Measurements from ENCODE around the gene CTCFL.
A peak's percentile ranks its signal among the peaks of the same experiment; 100 is the strongest.

DNA sequence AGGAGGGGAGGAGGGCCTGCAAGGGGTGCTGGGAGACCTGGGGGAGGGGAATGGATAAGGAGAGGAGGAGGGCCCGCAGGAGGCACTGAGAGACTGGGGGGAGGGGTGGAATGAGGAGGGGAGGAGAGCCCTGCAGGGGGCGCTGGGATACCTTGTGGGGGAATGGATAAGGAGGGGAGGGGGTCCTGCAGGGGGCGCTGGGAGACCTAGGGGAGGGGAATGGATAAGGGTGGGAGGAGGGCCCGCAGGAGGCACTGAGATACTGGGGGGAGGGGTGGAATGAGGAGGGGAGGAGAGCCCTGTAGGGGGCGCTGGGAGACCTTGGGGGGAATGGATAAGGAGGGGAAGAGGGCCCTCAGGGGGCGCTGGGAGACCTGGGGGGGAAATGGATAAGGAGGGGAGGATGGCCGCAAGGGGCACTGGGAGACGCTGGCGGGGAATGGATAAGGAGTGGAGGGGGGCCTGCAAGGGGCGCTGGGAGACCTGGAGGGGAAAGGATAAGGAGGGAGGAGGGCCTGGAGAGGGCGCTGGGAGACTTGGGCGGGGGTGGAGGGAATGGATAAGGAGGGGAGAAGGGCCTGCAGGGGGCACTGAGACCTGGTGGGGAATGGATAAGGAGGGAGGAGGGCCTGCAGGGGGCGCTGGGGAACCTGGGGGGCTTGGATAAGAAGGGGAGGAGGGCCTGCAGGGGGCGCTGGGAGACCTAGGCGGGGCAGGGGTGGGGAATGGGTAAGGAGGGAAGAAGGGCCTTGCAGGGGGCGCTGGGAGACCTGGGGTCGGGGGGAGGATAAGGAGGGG is 1.3 kb upstream of the CTCFL start:
- TF ChIP-seq, protein P1, sequence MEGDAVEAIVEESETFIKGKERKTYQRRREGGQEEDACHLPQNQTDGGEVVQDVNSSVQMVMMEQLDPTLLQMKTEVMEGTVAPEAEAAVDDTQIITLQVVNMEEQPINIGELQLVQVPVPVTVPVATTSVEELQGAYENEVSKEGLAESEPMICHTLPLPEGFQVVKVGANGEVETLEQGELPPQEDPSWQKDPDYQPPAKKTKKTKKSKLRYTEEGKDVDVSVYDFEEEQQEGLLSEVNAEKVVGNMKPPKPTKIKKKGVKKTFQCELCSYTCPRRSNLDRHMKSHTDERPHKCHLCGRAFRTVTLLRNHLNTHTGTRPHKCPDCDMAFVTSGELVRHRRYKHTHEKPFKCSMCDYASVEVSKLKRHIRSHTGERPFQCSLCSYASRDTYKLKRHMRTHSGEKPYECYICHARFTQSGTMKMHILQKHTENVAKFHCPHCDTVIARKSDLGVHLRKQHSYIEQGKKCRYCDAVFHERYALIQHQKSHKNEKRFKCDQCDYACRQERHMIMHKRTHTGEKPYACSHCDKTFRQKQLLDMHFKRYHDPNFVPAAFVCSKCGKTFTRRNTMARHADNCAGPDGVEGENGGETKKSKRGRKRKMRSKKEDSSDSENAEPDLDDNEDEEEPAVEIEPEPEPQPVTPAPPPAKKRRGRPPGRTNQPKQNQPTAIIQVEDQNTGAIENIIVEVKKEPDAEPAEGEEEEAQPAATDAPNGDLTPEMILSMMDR (IDR thresholded peaks at IDR 0.05; ENCODE audit: low read depth, low read length, poor library complexity, severe bottlenecking): peak; percentile 83
- TF ChIP-seq EZH2phosphoT487 (IDR thresholded peaks at IDR 0.05; ENCODE audit: borderline replicate concordance, low read length): no peak
